GM18870 (cell line): ENCODE data around the gene DOCK11.

Experiments used
- ATAC-seq: cut with Tn5 transposase; IDR thresholded peaks from one replicate; pipeline ENCODE4 v1.9.1; 2021; ENCODE audit warnings: moderate library complexity; ENCODE audit not compliant: unreplicated experiment

Gene DOCK11

GRCh38 chrX:118499295-118499694 is 3.7 kb downstream of the DOCK11 start:
- no peak for ATAC-seq

- no peak for ATAC-seq
Observed at GRCh38 chrX:118502161-118502789, 6.7 kb downstream of the DOCK11 start.

- ATAC-seq: no peak
Observed at GRCh38 chrX:118503260-118504041, 7.8 kb downstream of the DOCK11 start.

- no peak for ATAC-seq
Observed at GRCh38 chrX:118504581-118504980, 9.0 kb downstream of the DOCK11 start.

GRCh38 chrX:118506805-118507480 is 11.3 kb downstream of the DOCK11 start:
- no peak for ATAC-seq

- ATAC-seq: no peak
Observed at GRCh38 chrX:118507766-118508165, 12.2 kb downstream of the DOCK11 start.

- ATAC-seq: no peak
Observed at GRCh38 chrX:118508221-118508620, 12.6 kb downstream of the DOCK11 start.

- ATAC-seq: no peak
Observed at GRCh38 chrX:118508635-118509034, 13.0 kb downstream of the DOCK11 start.

GRCh38 chrX:118510111-118510510 is 14.5 kb downstream of the DOCK11 start:
- ATAC-seq: no peak

- no peak for ATAC-seq
Observed at GRCh38 chrX:118513120-118513898, 17.7 kb downstream of the DOCK11 start.

- ATAC-seq: no peak
Observed at GRCh38 chrX:118519411-118520215, 24.0 kb downstream of the DOCK11 start.

- ATAC-seq: no peak
Observed at GRCh38 chrX:118520216-118521206, 24.9 kb downstream of the DOCK11 start.

- no peak for ATAC-seq
Observed at GRCh38 chrX:118521435-118521834, 25.8 kb downstream of the DOCK11 start.

GRCh38 chrX:118522230-118522926 is 26.8 kb downstream of the DOCK11 start:
- no peak for ATAC-seq

- ATAC-seq: no peak
Observed at GRCh38 chrX:118523920-118524319, 28.3 kb downstream of the DOCK11 start.

GRCh38 chrX:118524344-118524743 is 28.7 kb downstream of the DOCK11 start:
- ATAC-seq: no peak

GRCh38 chrX:118525174-118525730 is 29.6 kb downstream of the DOCK11 start:
- ATAC-seq: no peak

- no peak for ATAC-seq
Observed at GRCh38 chrX:118526149-118526548, 30.5 kb downstream of the DOCK11 start.
